SHP77 (cell line): ENCODE measurements around the gene MCAT.
A peak's percentile ranks its signal among the peaks of the same experiment; 100 is the strongest.
"Not testable (repeated sequence)": the region's sequence is repeated elsewhere in the genome, so short reads cannot be mapped to it uniquely, and the experiment has no call there.

Experiments
- DNase-seq, 2 experiments: peaks; one replicate each; lab custom pipeline; 2025; lab: John Stamatoyannopoulos, UW

Gene MCAT

GRCh38 chr22:43154887-43155536, 11.8 kb upstream of the MCAT start:
- DNase-seq: no peak

GRCh38 chr22:43153899-43154298, 10.7 kb upstream of the MCAT start:
- no peak for DNase-seq

GRCh38 chr22:43152357-43153071, 9.3 kb upstream of the MCAT start:
- DNase-seq: peak in 1 of 2 experiments; percentile 55

- no peak for DNase-seq
Observed at GRCh38 chr22:43152003-43152356, 8.8 kb upstream of the MCAT start.

GRCh38 chr22:43151251-43152002, 8.2 kb upstream of the MCAT start, which contains the start of gene TSPO:
TSPO (plus strand) TSS chr22:43151559; CDS start chr22:43159239, 7,680 bp downstream.
- no peak for DNase-seq

GRCh38 chr22:43150731-43151206, 7.6 kb upstream of the MCAT start:
- DNase-seq: no peak

GRCh38 chr22:43148581-43148980, 5.4 kb upstream of the MCAT start:
- no peak for DNase-seq

- DNase-seq: no peak
Observed at GRCh38 chr22:43147821-43148220, 4.6 kb upstream of the MCAT start.

- DNase-seq: not testable (repeated sequence)
Observed at GRCh38 chr22:43146332-43146731, 3.1 kb upstream of the MCAT start.

- not testable (repeated sequence) for DNase-seq
Observed at GRCh38 chr22:43145371-43145770, 2.2 kb upstream of the MCAT start.

GRCh38 chr22:43144949-43145348, 1.8 kb upstream of the MCAT start:
- DNase-seq: no peak

- DNase-seq: no peak
Observed at GRCh38 chr22:43136801-43137200, 6.4 kb downstream of the MCAT start.

- DNase-seq: peak in 1 of 2 experiments; percentile 21
Observed at GRCh38 chr22:43136255-43136654, 6.9 kb downstream of the MCAT start.

- DNase-seq: no peak
Observed at GRCh38 chr22:43135565-43135964, 7.6 kb downstream of the MCAT start.

- no peak for DNase-seq
Observed at GRCh38 chr22:43134553-43134952, 8.6 kb downstream of the MCAT start.

- no peak for DNase-seq
Observed at GRCh38 chr22:43133401-43133800, 9.8 kb downstream of the MCAT start.

- no peak for DNase-seq
Observed at GRCh38 chr22:43131773-43132501, 11.3 kb downstream of the MCAT start.

- no peak for DNase-seq
Observed at GRCh38 chr22:43129426-43130425, 13.5 kb downstream of the MCAT start.

- DNase-seq: peak in 1 of 2 experiments; percentile 73
Observed at GRCh38 chr22:43128928-43129424, 14.2 kb downstream of the MCAT start.

GRCh38 chr22:43128116-43128515, 15.1 kb downstream of the MCAT start:
- no peak for DNase-seq
